SK-N-SH treated with all-trans-retinoic acid at 6 μM for 48 hours (cell line): ENCODE results near the gene DGCR6.

Experiments used
- ARNTL ChIP-seq: fragments of 450-650 bp; formaldehyde crosslinking; IDR thresholded peaks from 2 replicates; pipeline ENCODE4 v1.5.0; 2020; ENCODE audit warnings: low read depth, mild to moderate bottlenecking, moderate library complexity, borderline replicate concordance
- ESRRG ChIP-seq: fragments of 250-450 bp; sonication (Bioruptor Pico); IDR thresholded peaks from 2 replicates; pipeline ENCODE4 v1.6.1; 2021; ENCODE audit warnings: mild to moderate bottlenecking
- GLIS3 ChIP-seq: fragments of 250-450 bp; sonication (Bioruptor Pico); IDR thresholded peaks from 2 replicates; pipeline ENCODE4 v1.5.0; 2020; ENCODE audit warnings: mild to moderate bottlenecking, moderate library complexity
- ISL1 ChIP-seq: fragments of 250-450 bp; sonication (Bioruptor Pico); IDR thresholded peaks from 2 replicates; pipeline ENCODE4 v2.1.2; 2022; ENCODE audit warnings: mild to moderate bottlenecking, moderate library complexity
- OSR1 ChIP-seq: fragments of 250-450 bp; sonication (Bioruptor Pico); IDR thresholded peaks from 2 replicates; pipeline ENCODE4 v1.8.0; 2022; ENCODE audit warnings: moderate library complexity, mild to moderate bottlenecking, inconsistent platforms
- POU6F1 ChIP-seq: fragments of 250-450 bp; sonication (Bioruptor Pico); IDR thresholded peaks from 2 replicates; pipeline ENCODE4 v1.8.0; 2021; ENCODE audit warnings: low read depth, mild to moderate bottlenecking, moderate library complexity, borderline replicate concordance
- PPARA ChIP-seq: fragments of 250-450 bp; sonication (Bioruptor Pico); IDR thresholded peaks from 2 replicates; pipeline ENCODE4 v1.5.0; 2020; ENCODE audit warnings: mild to moderate bottlenecking, borderline replicate concordance
- TCF4 ChIP-seq: fragments of 250-450 bp; sonication (Bioruptor Pico); IDR thresholded peaks from 2 replicates; pipeline ENCODE4 v1.8.0; 2021; ENCODE audit warnings: mild to moderate bottlenecking, moderate library complexity, borderline replicate concordance
- TSHZ2 ChIP-seq: fragments of 250-450 bp; sonication (Bioruptor Pico); IDR thresholded peaks from 2 replicates; pipeline ENCODE4 v1.5.0; 2020; ENCODE audit warnings: mild to moderate bottlenecking, moderate library complexity
- ZNF70 ChIP-seq: fragments of 450-650 bp; formaldehyde crosslinking; IDR thresholded peaks from 2 replicates; pipeline ENCODE4 v1.5.0; 2020; ENCODE audit warnings: mild to moderate bottlenecking, moderate library complexity
- ZNF8 ChIP-seq: fragments of 450-650 bp; formaldehyde crosslinking; IDR thresholded peaks from 2 replicates; pipeline ENCODE4 v1.5.0; 2020; ENCODE audit warnings: mild to moderate bottlenecking, moderate library complexity
- TF ChIP-seq, protein P1 (sequence below): fragments of 250-450 bp; sonication (Bioruptor Pico); IDR thresholded peaks from 2 replicates; pipeline ENCODE4 v1.8.0; 2020; ENCODE audit warnings: mild to moderate bottlenecking, moderate library complexity, borderline replicate concordance

DNA sequence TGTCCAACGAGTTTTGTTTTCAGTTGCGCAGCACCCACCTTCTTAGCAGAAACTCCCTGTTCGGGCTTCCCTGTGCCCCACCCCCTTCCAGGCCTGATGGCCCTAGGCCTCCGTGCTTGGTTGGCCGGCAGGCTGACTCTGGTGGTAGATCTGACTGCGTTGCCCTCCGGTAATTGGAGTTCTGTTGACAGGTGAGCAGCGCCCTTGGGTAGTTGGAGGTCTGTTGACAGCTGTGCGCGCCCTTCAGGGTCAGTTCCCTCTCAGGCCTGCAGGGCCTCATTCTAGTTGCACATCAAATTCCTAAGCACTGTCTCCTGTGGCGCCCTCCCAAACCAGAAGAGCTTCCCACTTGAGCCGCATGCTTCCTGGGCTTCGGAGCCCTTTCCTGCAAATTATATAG is 776 bp downstream of the DGCR6 start:
- TF ChIP-seq TSHZ2: no peak
- TF ChIP-seq PPARA (CRISPR knock-in tag): no peak
- no peak for TF ChIP-seq OSR1 (CRISPR knock-in tag)
- no peak for TF ChIP-seq ARNTL (CRISPR knock-in tag)
- TF ChIP-seq GLIS3 (CRISPR knock-in tag): no peak
- no peak for TF ChIP-seq ISL1 (CRISPR knock-in tag)
- TF ChIP-seq ZNF70: no peak
- TF ChIP-seq, protein P1, sequence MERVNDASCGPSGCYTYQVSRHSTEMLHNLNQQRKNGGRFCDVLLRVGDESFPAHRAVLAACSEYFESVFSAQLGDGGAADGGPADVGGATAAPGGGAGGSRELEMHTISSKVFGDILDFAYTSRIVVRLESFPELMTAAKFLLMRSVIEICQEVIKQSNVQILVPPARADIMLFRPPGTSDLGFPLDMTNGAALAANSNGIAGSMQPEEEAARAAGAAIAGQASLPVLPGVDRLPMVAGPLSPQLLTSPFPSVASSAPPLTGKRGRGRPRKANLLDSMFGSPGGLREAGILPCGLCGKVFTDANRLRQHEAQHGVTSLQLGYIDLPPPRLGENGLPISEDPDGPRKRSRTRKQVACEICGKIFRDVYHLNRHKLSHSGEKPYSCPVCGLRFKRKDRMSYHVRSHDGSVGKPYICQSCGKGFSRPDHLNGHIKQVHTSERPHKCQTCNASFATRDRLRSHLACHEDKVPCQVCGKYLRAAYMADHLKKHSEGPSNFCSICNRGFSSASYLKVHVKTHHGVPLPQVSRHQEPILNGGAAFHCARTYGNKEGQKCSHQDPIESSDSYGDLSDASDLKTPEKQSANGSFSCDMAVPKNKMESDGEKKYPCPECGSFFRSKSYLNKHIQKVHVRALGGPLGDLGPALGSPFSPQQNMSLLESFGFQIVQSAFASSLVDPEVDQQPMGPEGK: no peak
- no peak for TF ChIP-seq ZNF8
- TF ChIP-seq TCF4 (CRISPR knock-in tag): no peak
- TF ChIP-seq POU6F1 (CRISPR knock-in tag): no peak
- no peak for TF ChIP-seq ESRRG (CRISPR knock-in tag)
